ENCODE results near the gene ADRA2C. TPM values are rescaled to one million over a fixed set of nuclear protein-coding genes. Genes with fewer than 3 reads are reported as not detected.

The ADRA2C gene
- total and polyA plus RNA-seq, 2 of the 13 experiments (the other 11 are each of a cell fraction or from before 2014, with no cell fraction given) = 15.4 to 69.7 TPM

- TF ChIP-seq IRF1 (CRISPR knock-in tag; IDR thresholded peaks at IDR 0.05; ENCODE audit: low read depth) (no peak), BCL6 (CRISPR knock-in tag; IDR thresholded peaks at IDR 0.05) (peak; percentile 57), ZFP36 (IDR thresholded peaks at IDR 0.05; ENCODE audit: borderline replicate concordance, low read depth, low read length, partially characterized antibody) (no peak), ZNF883 (CRISPR knock-in tag; IDR thresholded peaks at IDR 0.05; ENCODE audit: not compliant biosample characterization) (peak; percentile 25), TFDP2 (CRISPR knock-in tag; IDR thresholded peaks at IDR 0.05) (0 out of 2 replicates have a peak, but pooled peaks have one; percentile 29), MBD4 (IDR thresholded peaks at IDR 0.05; ENCODE audit: borderline replicate concordance, low read length) (no peak), MYC (CRISPR knock-in tag; IDR thresholded peaks at IDR 0.05; ENCODE audit: borderline replicate concordance) (peak; percentile 60), ZIK1 (CRISPR knock-in tag; IDR thresholded peaks at IDR 0.05; ENCODE audit: borderline replicate concordance, low read depth) (no peak), PCBP2 (optimal IDR thresholded peaks at IDR 0.05; ENCODE audit: low read depth, low read length, poor library complexity, severe bottlenecking) (no peak), ZNF501 (CRISPR knock-in tag; IDR thresholded peaks at IDR 0.05) (no peak), ZNF713 (CRISPR knock-in tag; IDR thresholded peaks at IDR 0.05) (no peak), ZNF547 (CRISPR knock-in tag; IDR thresholded peaks at IDR 0.05) (0 out of 2 replicates have a peak, but pooled peaks have one; percentile 41), IRX3 (CRISPR knock-in tag; IDR thresholded peaks at IDR 0.05; ENCODE audit: borderline replicate concordance, low read depth) (no peak), RFX5 (IDR thresholded peaks at IDR 0.05; ENCODE audit: low read depth, low read length) (no peak), THRA (CRISPR knock-in tag; IDR thresholded peaks at IDR 0.05; ENCODE audit: borderline replicate concordance) (no peak), ZNF20 (CRISPR knock-in tag; IDR thresholded peaks at IDR 0.05) (no peak), HDAC2 (CRISPR knock-in tag; IDR thresholded peaks at IDR 0.05) (no peak), AHR (CRISPR knock-in tag; IDR thresholded peaks at IDR 0.05) (no peak)
- TF ChIP-seq, protein P1, sequence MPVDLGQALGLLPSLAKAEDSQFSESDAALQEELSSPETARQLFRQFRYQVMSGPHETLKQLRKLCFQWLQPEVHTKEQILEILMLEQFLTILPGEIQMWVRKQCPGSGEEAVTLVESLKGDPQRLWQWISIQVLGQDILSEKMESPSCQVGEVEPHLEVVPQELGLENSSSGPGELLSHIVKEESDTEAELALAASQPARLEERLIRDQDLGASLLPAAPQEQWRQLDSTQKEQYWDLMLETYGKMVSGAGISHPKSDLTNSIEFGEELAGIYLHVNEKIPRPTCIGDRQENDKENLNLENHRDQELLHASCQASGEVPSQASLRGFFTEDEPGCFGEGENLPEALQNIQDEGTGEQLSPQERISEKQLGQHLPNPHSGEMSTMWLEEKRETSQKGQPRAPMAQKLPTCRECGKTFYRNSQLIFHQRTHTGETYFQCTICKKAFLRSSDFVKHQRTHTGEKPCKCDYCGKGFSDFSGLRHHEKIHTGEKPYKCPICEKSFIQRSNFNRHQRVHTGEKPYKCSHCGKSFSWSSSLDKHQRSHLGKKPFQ (CRISPR knock-in tag; IDR thresholded peaks at IDR 0.05; ENCODE audit: insufficient replicate concordance) = no peak
- TF ChIP-seq, protein P2, sequence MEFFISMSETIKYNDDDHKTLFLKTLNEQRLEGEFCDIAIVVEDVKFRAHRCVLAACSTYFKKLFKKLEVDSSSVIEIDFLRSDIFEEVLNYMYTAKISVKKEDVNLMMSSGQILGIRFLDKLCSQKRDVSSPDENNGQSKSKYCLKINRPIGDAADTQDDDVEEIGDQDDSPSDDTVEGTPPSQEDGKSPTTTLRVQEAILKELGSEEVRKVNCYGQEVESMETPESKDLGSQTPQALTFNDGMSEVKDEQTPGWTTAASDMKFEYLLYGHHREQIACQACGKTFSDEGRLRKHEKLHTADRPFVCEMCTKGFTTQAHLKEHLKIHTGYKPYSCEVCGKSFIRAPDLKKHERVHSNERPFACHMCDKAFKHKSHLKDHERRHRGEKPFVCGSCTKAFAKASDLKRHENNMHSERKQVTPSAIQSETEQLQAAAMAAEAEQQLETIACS (CRISPR knock-in tag; IDR thresholded peaks at IDR 0.05) = peak; percentile 95
- TF ChIP-seq, protein P3, sequence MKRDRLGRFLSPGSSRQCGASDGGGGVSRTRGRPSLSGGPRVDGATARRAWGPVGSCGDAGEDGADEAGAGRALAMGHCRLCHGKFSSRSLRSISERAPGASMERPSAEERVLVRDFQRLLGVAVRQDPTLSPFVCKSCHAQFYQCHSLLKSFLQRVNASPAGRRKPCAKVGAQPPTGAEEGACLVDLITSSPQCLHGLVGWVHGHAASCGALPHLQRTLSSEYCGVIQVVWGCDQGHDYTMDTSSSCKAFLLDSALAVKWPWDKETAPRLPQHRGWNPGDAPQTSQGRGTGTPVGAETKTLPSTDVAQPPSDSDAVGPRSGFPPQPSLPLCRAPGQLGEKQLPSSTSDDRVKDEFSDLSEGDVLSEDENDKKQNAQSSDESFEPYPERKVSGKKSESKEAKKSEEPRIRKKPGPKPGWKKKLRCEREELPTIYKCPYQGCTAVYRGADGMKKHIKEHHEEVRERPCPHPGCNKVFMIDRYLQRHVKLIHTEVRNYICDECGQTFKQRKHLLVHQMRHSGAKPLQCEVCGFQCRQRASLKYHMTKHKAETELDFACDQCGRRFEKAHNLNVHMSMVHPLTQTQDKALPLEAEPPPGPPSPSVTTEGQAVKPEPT (CRISPR knock-in tag; IDR thresholded peaks at IDR 0.05; ENCODE audit: low read depth) = no peak
Observed at GRCh38 chr4:3765271-3766035, 732 bp upstream of the ADRA2C start (continued).

Data from HepG2 (cell line).